ENCODE data around the gene BOLA2B. TPM values are rescaled to one million over a fixed set of nuclear protein-coding genes. Genes with fewer than 3 reads are reported as not detected.

Gene BOLA2B
- total RNA-seq, 1 donor = 46.6 TPM

DNA sequence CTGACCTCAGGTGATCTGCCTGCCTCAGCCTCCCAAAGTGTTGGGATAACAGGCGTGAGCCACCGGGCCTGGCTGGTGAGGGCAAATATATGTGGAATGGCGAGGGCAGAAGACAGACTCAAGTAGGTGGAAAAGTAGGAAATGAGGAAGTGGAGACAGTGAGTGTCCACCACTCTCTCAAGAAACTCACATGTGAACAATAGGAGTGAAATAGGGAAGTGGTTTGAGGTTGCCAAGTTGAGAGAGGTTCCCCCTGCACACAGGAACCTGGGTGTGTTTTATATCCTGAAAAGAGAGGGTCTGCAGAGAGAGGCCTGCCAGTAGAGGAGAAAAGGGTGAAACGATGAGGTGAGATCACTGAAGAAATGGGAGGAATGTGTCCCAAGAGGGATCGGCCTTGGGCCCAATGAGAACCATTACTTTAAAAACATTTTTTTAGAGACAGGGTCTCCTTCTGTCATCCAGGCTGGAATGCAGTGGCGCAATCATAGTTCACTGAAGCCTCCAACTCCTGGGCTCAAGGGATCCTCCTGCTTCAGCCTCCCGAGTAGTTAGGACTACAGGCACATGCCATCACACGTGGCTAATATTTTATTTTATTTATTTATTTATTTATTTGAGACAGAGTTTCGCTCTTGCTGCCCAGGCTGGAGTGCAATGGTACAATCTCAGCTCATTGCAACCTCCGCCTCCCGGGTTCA is 27.1 kb downstream of the BOLA2B start:
- DNase-seq (ENCODE audit: low read depth) = no peak
- H3K4me3 ChIP-seq (ENCODE audit: low read depth, low read length) = no peak overlapping the region
- TF ChIP-seq, protein P1, sequence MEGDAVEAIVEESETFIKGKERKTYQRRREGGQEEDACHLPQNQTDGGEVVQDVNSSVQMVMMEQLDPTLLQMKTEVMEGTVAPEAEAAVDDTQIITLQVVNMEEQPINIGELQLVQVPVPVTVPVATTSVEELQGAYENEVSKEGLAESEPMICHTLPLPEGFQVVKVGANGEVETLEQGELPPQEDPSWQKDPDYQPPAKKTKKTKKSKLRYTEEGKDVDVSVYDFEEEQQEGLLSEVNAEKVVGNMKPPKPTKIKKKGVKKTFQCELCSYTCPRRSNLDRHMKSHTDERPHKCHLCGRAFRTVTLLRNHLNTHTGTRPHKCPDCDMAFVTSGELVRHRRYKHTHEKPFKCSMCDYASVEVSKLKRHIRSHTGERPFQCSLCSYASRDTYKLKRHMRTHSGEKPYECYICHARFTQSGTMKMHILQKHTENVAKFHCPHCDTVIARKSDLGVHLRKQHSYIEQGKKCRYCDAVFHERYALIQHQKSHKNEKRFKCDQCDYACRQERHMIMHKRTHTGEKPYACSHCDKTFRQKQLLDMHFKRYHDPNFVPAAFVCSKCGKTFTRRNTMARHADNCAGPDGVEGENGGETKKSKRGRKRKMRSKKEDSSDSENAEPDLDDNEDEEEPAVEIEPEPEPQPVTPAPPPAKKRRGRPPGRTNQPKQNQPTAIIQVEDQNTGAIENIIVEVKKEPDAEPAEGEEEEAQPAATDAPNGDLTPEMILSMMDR (IDR thresholded peaks at IDR 0.05; ENCODE audit: insufficient read depth, low read depth, low read length) = no peak

DNA sequence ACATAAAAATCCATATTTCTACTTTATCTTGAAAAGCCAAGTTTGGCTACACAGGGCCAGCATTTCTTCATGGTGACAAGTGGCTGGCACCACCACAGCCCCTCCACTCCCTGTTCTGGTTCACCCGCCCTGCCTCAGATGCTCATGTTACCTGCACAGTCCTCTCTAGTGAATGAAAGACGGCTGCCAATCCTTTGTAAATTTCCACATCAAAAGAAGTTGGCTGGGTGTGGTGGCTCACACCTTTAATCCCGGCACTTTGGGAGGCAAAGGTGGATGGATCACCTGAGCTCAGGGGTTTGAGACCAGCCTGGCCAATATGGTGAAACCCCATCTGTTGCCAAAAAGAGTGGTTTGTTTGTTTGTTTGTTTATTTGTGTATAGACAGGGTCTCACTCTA is 29.9 kb downstream of the BOLA2B start:
- H3K4me3 ChIP-seq (ENCODE audit: low read depth, low read length) = no peak overlapping the region
- no peak for DNase-seq (ENCODE audit: low read depth)
- TF ChIP-seq, protein P1 (IDR thresholded peaks at IDR 0.05; ENCODE audit: insufficient read depth, low read depth, low read length) = no peak

DNA sequence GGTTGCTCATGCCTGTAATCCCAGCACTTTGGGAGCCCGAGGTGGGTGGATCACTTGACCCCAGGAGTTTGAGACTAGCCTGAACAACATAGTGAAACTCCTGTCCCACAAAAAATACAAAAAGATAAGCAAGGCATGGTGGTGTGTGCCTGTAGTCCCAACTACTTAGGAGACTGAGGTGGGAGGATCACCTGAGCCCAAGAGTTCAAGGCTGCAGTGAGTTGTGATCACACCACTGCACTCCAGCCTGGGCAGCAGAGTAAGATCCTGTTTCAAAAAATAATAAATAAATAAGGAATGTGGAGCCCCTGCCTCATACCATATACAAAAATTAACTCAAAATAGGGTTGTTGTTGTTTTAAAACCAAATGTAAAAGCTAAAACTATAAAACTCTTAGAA is 36.3 kb downstream of the BOLA2B start:
- no peak for DNase-seq (ENCODE audit: low read depth)
- no peak overlapping the region for H3K4me3 ChIP-seq (ENCODE audit: low read depth, low read length)
- TF ChIP-seq, protein P1 (IDR thresholded peaks at IDR 0.05; ENCODE audit: insufficient read depth, low read depth, low read length) = no peak

DNA sequence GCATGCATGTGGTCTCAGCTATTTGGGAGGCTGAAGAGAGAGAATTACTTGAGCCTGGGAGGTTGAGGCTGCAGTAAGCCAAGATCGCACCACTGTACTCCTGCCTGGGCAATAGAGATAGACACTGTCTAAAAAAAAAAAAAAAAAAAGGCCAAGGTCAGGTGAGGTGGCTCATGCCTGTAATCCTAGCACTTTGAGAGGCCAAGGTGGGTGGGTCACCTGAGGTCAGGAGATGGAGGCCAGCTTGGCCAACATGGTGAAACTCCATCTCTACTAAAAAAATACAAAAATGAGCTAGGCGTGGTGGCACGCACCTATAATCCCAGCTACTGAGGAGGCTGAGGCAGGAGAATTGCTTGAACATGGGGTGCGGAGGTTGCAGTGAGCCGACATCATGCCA is 38.3 kb downstream of the BOLA2B start:
- DNase-seq (ENCODE audit: low read depth) = no peak
- no peak overlapping the region for H3K4me3 ChIP-seq (ENCODE audit: low read depth, low read length)
- TF ChIP-seq, protein P1 (IDR thresholded peaks at IDR 0.05; ENCODE audit: insufficient read depth, low read depth, low read length) = no peak

DNA sequence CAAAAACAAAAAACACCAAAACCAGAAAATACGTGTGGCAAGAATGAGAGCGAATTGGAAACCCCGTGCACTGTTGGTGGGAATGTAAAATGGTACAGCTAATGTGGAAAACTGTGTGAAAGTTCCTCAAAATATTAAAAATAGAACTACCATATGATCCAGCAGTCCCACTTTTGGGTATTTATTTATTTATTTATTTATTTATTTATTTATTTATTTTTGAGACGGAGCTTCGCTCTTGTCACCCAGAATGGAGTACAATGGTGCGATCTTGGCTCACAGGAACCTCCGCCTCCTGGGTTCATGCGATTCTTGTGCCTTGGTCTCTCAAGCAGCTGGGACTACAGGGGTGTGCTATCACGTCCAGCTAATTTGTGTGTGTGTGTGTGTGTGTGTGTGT is 40.9 kb downstream of the BOLA2B start:
- H3K4me3 ChIP-seq (ENCODE audit: low read depth, low read length) = no peak overlapping the region
- TF ChIP-seq, protein P1 (IDR thresholded peaks at IDR 0.05; ENCODE audit: insufficient read depth, low read depth, low read length) = no peak

DNA sequence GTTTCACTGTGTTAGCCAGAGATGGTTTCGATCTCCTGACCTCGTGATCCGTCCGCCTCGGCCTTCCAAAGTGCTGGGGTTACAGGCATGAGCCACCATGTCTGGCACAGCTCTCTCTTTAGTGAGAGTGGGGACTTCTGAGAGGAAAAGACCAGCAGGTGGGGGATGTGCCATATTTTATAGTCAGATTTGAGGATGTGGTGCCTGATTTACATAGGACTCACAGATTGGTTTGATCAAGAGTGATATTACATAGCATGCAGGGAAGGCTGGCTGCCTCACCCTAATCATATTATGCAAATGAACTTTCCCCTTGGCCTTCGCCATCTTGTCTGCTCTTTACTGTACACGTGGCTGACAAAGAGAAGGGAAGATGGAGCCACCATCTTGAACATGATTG is 42.4 kb downstream of the BOLA2B start:
- no peak overlapping the region for H3K4me3 ChIP-seq (ENCODE audit: low read depth, low read length)
- TF ChIP-seq, protein P1 (IDR thresholded peaks at IDR 0.05; ENCODE audit: insufficient read depth, low read depth, low read length) = no peak
- DNase-seq (ENCODE audit: low read depth) = no peak

More for the DNA sequence above, 40.9 kb downstream of the BOLA2B start:
- DNase-seq (ENCODE audit: low read depth) = no peak

All from fibroblast of villous mesenchyme (primary cell).